HepG2 (cell line): Measurements from ENCODE around the gene MYH9. TPM values are rescaled to one million over a fixed set of nuclear protein-coding genes. Genes with fewer than 3 reads are reported as not detected.
A peak's percentile ranks its signal among the peaks of the same experiment; 100 is the strongest.

Experiments used
- DPF2 ChIP-seq: sonication (generic); formaldehyde crosslinking; IDR thresholded peaks from 2 replicates; pipeline ENCODE4 v1.4.0; 2020; ENCODE audit warnings: mild to moderate bottlenecking, low read depth, missing genetic modification reagents, borderline replicate concordance
- EP300 ChIP-seq, 3 experiments: sonication (generic) in 1 of 3; formaldehyde crosslinking in 1 of 3; IDR thresholded peaks; 2 replicates each; pipeline versions ENCODE4 v1.5.1 to v1.6.1; 2011 to 2020; ENCODE audit warnings: low read depth in 2 of 3, low read length in 2 of 3, borderline replicate concordance in 1 of 3, improper control_type of control experiment in 1 of 3, mild to moderate bottlenecking in 1 of 3, missing genetic modification reagents in 1 of 3, moderate library complexity in 1 of 3
- GATAD2A ChIP-seq: IDR thresholded peaks from 2 replicates; pipeline ENCODE4 v1.6.1; 2016
- KLF16 ChIP-seq, 2 experiments: sonication (generic) in 1 of 2; formaldehyde crosslinking in 1 of 2; IDR thresholded peaks; 2 replicates each; pipeline versions ENCODE4 v1.6.1 to v1.8.0; 2016 to 2023; ENCODE audit warnings: missing genetic modification reagents in 2 of 2, missing compliant biosample characterization in 1 of 2
- RCOR2 ChIP-seq: IDR thresholded peaks from 2 replicates; pipeline ENCODE4 v1.6.1; 2016; ENCODE audit warnings: missing biosample characterization, missing genetic modification reagents
- SOX13 ChIP-seq, 3 experiments: fragments of 450-650 bp in 1 of 3; sonication (generic) in 1 of 3; formaldehyde crosslinking in 1 of 3; IDR thresholded peaks in 2 of 3; conservative IDR thresholded peaks in 1 of 3; 2 replicates each; pipeline versions ENCODE4 v1.5.0 to v1.6.1; 2016 to 2020; ENCODE audit warnings: antibody characterized with exemption in 1 of 3, mild to moderate bottlenecking in 1 of 3, missing compliant biosample characterization in 1 of 3, missing genetic modification reagents in 1 of 3, moderate library complexity in 1 of 3
- ZBTB21 ChIP-seq: sonication (generic); formaldehyde crosslinking; IDR thresholded peaks from 2 replicates; pipeline ENCODE4 v1.4.0; 2020; ENCODE audit warnings: missing genetic modification reagents
- ZBTB38 ChIP-seq: sonication (generic); formaldehyde crosslinking; IDR thresholded peaks from 2 replicates; pipeline ENCODE4 v1.5.1; 2020; ENCODE audit warnings: mild to moderate bottlenecking, missing genetic modification reagents
- ZNF629 ChIP-seq: sonication (generic); formaldehyde crosslinking; conservative IDR thresholded peaks from 2 replicates; pipeline ENCODE4 v1.5.0; 2020; ENCODE audit warnings: missing genetic modification reagents
- ZSCAN29 ChIP-seq: sonication (generic); formaldehyde crosslinking; conservative IDR thresholded peaks from 2 replicates; pipeline ENCODE4 v1.4.0; 2020; ENCODE audit warnings: mild to moderate bottlenecking, missing genetic modification reagents
- polyA plus RNA-seq, 8 experiments: library from polyadenylated mRNA; depleted of rRNA in 3 of 8; stranded (reverse) in 7 of 8; unstranded in 1 of 8; fragments of >200 nt; fragmentation: Illumina TruSeq in 4 of 8; extraction: Trizol in 4 of 8; gene quantifications; 2 replicates each; pipeline versions ENCODE4 v1.2.1 to v1.2.3, GENCODE V29; 2011 to 2016; ENCODE audit warnings: low read depth in 4 of 8, missing spikeins in 1 of 8, mixed read lengths in 1 of 8; ENCODE audit not compliant: insufficient read depth in 1 of 8
- total RNA-seq, 5 experiments: library from RNA; depleted of rRNA; stranded (reverse); fragments of >200 nt; fragmentation: Illumina TruSeq; extraction: Trizol; gene quantifications; 2 replicates each; pipeline ENCODE4 v1.2.3, GENCODE V29; 2016; ENCODE audit warnings: low read depth in 1 of 5
- TF ChIP-seq, protein P1 (sequence below): sonication (generic); formaldehyde crosslinking; IDR thresholded peaks from 2 replicates; pipeline ENCODE4 v1.5.1; 2020; ENCODE audit warnings: mild to moderate bottlenecking, missing genetic modification reagents, borderline replicate concordance
- TF ChIP-seq, protein P2 (sequence below): IDR thresholded peaks from 2 replicates; pipeline ENCODE4 v1.6.1; 2016; ENCODE audit warnings: low read depth, control low read depth
- TF ChIP-seq, protein P3 (sequence below): sonication (generic); formaldehyde crosslinking; IDR thresholded peaks from 2 replicates; pipeline ENCODE4 v1.4.0; 2020; ENCODE audit warnings: mild to moderate bottlenecking, missing genetic modification reagents, borderline replicate concordance
- TF ChIP-seq, protein P4 (sequence below): sonication (generic); IDR thresholded peaks from 2 replicates; pipeline ENCODE4 v1.6.1; 2016; ENCODE audit warnings: low read depth, borderline replicate concordance

The MYH9 gene
- total and polyA plus RNA-seq, 2 of the 13 experiments (the other 11 are each of a cell fraction or from before 2014, with no cell fraction given), result 50.7 to 98.5 TPM

- TF ChIP-seq, protein P1, sequence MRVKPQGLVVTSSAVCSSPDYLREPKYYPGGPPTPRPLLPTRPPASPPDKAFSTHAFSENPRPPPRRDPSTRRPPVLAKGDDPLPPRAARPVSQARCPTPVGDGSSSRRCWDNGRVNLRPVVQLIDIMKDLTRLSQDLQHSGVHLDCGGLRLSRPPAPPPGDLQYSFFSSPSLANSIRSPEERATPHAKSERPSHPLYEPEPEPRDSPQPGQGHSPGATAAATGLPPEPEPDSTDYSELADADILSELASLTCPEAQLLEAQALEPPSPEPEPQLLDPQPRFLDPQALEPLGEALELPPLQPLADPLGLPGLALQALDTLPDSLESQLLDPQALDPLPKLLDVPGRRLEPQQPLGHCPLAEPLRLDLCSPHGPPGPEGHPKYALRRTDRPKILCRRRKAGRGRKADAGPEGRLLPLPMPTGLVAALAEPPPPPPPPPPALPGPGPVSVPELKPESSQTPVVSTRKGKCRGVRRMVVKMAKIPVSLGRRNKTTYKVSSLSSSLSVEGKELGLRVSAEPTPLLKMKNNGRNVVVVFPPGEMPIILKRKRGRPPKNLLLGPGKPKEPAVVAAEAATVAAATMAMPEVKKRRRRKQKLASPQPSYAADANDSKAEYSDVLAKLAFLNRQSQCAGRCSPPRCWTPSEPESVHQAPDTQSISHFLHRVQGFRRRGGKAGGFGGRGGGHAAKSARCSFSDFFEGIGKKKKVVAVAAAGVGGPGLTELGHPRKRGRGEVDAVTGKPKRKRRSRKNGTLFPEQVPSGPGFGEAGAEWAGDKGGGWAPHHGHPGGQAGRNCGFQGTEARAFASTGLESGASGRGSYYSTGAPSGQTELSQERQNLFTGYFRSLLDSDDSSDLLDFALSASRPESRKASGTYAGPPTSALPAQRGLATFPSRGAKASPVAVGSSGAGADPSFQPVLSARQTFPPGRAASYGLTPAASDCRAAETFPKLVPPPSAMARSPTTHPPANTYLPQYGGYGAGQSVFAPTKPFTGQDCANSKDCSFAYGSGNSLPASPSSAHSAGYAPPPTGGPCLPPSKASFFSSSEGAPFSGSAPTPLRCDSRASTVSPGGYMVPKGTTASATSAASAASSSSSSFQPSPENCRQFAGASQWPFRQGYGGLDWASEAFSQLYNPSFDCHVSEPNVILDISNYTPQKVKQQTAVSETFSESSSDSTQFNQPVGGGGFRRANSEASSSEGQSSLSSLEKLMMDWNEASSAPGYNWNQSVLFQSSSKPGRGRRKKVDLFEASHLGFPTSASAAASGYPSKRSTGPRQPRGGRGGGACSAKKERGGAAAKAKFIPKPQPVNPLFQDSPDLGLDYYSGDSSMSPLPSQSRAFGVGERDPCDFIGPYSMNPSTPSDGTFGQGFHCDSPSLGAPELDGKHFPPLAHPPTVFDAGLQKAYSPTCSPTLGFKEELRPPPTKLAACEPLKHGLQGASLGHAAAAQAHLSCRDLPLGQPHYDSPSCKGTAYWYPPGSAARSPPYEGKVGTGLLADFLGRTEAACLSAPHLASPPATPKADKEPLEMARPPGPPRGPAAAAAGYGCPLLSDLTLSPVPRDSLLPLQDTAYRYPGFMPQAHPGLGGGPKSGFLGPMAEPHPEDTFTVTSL (CRISPR knock-in tag), result no peak; the same call in 1 of the 2 replicates
- TF ChIP-seq ZSCAN29 (CRISPR knock-in tag), result no peak
- TF ChIP-seq SOX13 (IDR thresholded peaks at IDR 0.05), result no peak; the same call in 1 of the 2 replicates
- TF ChIP-seq SOX13 (CRISPR knock-in tag; conservative IDR thresholded peaks at IDR 0.05 in 1 of 2, IDR thresholded peaks at IDR 0.05 in 1 of 2), result peak in 1 of 2 experiments; percentile 58; a peak in 1 of 4 replicates
- no peak for TF ChIP-seq RCOR2 (CRISPR knock-in tag)
- TF ChIP-seq, protein P2, sequence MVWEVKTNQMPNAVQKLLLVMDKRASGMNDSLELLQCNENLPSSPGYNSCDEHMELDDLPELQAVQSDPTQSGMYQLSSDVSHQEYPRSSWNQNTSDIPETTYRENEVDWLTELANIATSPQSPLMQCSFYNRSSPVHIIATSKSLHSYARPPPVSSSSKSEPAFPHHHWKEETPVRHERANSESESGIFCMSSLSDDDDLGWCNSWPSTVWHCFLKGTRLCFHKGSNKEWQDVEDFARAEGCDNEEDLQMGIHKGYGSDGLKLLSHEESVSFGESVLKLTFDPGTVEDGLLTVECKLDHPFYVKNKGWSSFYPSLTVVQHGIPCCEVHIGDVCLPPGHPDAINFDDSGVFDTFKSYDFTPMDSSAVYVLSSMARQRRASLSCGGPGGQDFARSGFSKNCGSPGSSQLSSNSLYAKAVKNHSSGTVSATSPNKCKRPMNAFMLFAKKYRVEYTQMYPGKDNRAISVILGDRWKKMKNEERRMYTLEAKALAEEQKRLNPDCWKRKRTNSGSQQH (CRISPR knock-in tag), result 0 out of 2 replicates have a peak, but pooled peaks have one; percentile 30
- TF ChIP-seq EP300 (IDR thresholded peaks at IDR 0.05; ENCODE audit: low read depth in 2 of 2, low read length in 2 of 2), result peak in 1 of 2 experiments; percentile 53; a peak in 1 of 4 replicates
- TF ChIP-seq EP300 (CRISPR knock-in tag; IDR thresholded peaks at IDR 0.05; ENCODE audit: borderline replicate concordance), result no peak
- 0 out of 2 replicates have a peak, but pooled peaks have one; percentile 59 for TF ChIP-seq ZBTB21
- peak; percentile 46; the same call in 1 of the 2 replicates for TF ChIP-seq DPF2
- no peak for TF ChIP-seq ZNF629
- TF ChIP-seq ZBTB38, result 0 out of 2 replicates have a peak, but pooled peaks have one; percentile 29
- TF ChIP-seq, protein P3, sequence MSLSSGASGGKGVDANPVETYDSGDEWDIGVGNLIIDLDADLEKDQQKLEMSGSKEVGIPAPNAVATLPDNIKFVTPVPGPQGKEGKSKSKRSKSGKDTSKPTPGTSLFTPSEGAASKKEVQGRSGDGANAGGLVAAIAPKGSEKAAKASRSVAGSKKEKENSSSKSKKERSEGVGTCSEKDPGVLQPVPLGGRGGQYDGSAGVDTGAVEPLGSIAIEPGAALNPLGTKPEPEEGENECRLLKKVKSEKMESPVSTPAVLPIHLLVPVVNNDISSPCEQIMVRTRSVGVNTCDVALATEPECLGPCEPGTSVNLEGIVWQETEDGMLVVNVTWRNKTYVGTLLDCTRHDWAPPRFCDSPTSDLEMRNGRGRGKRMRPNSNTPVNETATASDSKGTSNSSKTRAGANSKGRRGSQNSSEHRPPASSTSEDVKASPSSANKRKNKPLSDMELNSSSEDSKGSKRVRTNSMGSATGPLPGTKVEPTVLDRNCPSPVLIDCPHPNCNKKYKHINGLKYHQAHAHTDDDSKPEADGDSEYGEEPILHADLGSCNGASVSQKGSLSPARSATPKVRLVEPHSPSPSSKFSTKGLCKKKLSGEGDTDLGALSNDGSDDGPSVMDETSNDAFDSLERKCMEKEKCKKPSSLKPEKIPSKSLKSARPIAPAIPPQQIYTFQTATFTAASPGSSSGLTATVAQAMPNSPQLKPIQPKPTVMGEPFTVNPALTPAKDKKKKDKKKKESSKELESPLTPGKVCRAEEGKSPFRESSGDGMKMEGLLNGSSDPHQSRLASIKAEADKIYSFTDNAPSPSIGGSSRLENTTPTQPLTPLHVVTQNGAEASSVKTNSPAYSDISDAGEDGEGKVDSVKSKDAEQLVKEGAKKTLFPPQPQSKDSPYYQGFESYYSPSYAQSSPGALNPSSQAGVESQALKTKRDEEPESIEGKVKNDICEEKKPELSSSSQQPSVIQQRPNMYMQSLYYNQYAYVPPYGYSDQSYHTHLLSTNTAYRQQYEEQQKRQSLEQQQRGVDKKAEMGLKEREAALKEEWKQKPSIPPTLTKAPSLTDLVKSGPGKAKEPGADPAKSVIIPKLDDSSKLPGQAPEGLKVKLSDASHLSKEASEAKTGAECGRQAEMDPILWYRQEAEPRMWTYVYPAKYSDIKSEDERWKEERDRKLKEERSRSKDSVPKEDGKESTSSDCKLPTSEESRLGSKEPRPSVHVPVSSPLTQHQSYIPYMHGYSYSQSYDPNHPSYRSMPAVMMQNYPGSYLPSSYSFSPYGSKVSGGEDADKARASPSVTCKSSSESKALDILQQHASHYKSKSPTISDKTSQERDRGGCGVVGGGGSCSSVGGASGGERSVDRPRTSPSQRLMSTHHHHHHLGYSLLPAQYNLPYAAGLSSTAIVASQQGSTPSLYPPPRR (CRISPR knock-in tag), result peak; percentile 56; the same call in 1 of the 2 replicates
- TF ChIP-seq KLF16 (CRISPR knock-in tag; IDR thresholded peaks at IDR 0.05), result no peak
- TF ChIP-seq, protein P4, sequence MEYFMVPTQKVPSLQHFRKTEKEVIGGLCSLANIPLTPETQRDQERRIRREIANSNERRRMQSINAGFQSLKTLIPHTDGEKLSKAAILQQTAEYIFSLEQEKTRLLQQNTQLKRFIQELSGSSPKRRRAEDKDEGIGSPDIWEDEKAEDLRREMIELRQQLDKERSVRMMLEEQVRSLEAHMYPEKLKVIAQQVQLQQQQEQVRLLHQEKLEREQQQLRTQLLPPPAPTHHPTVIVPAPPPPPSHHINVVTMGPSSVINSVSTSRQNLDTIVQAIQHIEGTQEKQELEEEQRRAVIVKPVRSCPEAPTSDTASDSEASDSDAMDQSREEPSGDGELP, result no peak
- TF ChIP-seq GATAD2A (CRISPR knock-in tag), result peak; percentile 82
Observed at GRCh38 chr22:36363349-36363981, 24.3 kb downstream of the MYH9 start (continued).
